Fibroblast of lung (primary cell): ENCODE data around the gene RASSF10. TPM values are rescaled to one million over a fixed set of nuclear protein-coding genes. Genes with fewer than 3 reads are reported as not detected.

ENCODE experiments used
- DNase-seq, 2 donors: peaks; one replicate each; pipeline versions ENCODE4 v3.0.0 to v3.0.0-alpha.2; 2010; ENCODE audit warnings: low read depth in 2 of 2
- H2AFZ ChIP-seq: 2 replicates; pipeline ENCODE4 v1.5.1; 2012; ENCODE audit warnings: low read length, control low read depth, inconsistent platforms
- H3K27ac ChIP-seq: 2 replicates; pipeline ENCODE4 v1.5.1; 2011; ENCODE audit warnings: low read length, control low read depth; ENCODE audit not compliant: insufficient read depth
- H3K27me3 ChIP-seq: 2 replicates; pipeline ENCODE4 v1.5.1; 2011; ENCODE audit warnings: mild to moderate bottlenecking, low read length; ENCODE audit not compliant: control insufficient read depth, insufficient read depth
- H3K36me3 ChIP-seq: 2 replicates; pipeline ENCODE4 v1.5.1; 2011; ENCODE audit warnings: low read length; ENCODE audit not compliant: control insufficient read depth, insufficient read depth
- H3K4me1 ChIP-seq: 2 replicates; pipeline ENCODE4 v1.5.1; 2011; ENCODE audit warnings: low read length; ENCODE audit not compliant: control insufficient read depth, insufficient read depth; ENCODE audit errors: extremely low read depth
- H3K4me2 ChIP-seq: 2 replicates; pipeline ENCODE4 v1.5.1; 2011; ENCODE audit warnings: low read length, control low read depth; ENCODE audit not compliant: insufficient read depth; ENCODE audit errors: extremely low read depth
- H3K4me3 ChIP-seq, 4 experiments: fragments of 200-600 bp in 1 of 4; sonication (generic) in 1 of 4; replicated peaks in 1 of 4; 2 replicates each; pipeline ENCODE4 v1.5.1; 2011 to 2016; ENCODE audit warnings: low read length in 4 of 4, low read depth in 3 of 4, mild to moderate bottlenecking in 3 of 4, control low read depth in 2 of 4, inconsistent platforms in 1 of 4, mixed read lengths in 1 of 4; ENCODE audit not compliant: insufficient read depth in 1 of 4; ENCODE audit errors: control extremely low read depth in 1 of 4
- H3K79me2 ChIP-seq: 2 replicates; pipeline ENCODE4 v1.5.1; 2012; ENCODE audit warnings: mild to moderate bottlenecking, low read length, inconsistent platforms; ENCODE audit not compliant: control insufficient read depth, insufficient read depth
- H3K9ac ChIP-seq: 2 replicates; pipeline ENCODE4 v1.5.1; 2011; ENCODE audit warnings: mild to moderate bottlenecking, low read length, control low read depth; ENCODE audit not compliant: insufficient read depth
- H3K9me3 ChIP-seq: 2 replicates; pipeline ENCODE4 v1.5.1; 2012; ENCODE audit warnings: low read depth, low read length; ENCODE audit not compliant: control insufficient read depth, insufficient read depth
- H4K20me1 ChIP-seq: 2 replicates; pipeline ENCODE4 v1.5.1; 2011; ENCODE audit warnings: low read length; ENCODE audit not compliant: control insufficient read depth, insufficient read depth; ENCODE audit errors: extremely low read depth
- CTCF ChIP-seq, 2 donors: IDR thresholded peaks in 1 of 2; conservative IDR thresholded peaks in 1 of 2; 1 replicate in 1 of 2; 2 replicates in 1 of 2; pipeline ENCODE4 v1.5.1; 2011 to 2012; ENCODE audit warnings: low read length in 2 of 2, control low read depth in 1 of 2, inconsistent platforms in 1 of 2, low read depth in 1 of 2, mild to moderate bottlenecking in 1 of 2
- EZH2 ChIP-seq: IDR thresholded peaks from 2 replicates; pipeline ENCODE4 v1.5.1; 2012; ENCODE audit warnings: low read length, control low read depth, mild to moderate bottlenecking; ENCODE audit errors: missing control alignments
- polyA plus RNA-seq, 2 donors: library from polyadenylated mRNA; depleted of rRNA in 1 of 2; stranded (reverse) in 1 of 2; unstranded in 1 of 2; fragments of >200 nt; gene quantifications; 2 replicates each; pipeline ENCODE4 v1.2.1, GENCODE V29; 2011 to 2012; ENCODE audit warnings: missing spikeins in 1 of 2
- total RNA-seq: library from RNA; depleted of rRNA; stranded (reverse); fragments of >200 nt; gene quantifications from 2 replicates; pipeline ENCODE4 v1.2.1, GENCODE V29; 2014

The RASSF10 gene
- total and polyA plus RNA-seq, 2 donors (not counting 1 experiment from before 2014, with no cell fraction given) = not detected

DNA sequence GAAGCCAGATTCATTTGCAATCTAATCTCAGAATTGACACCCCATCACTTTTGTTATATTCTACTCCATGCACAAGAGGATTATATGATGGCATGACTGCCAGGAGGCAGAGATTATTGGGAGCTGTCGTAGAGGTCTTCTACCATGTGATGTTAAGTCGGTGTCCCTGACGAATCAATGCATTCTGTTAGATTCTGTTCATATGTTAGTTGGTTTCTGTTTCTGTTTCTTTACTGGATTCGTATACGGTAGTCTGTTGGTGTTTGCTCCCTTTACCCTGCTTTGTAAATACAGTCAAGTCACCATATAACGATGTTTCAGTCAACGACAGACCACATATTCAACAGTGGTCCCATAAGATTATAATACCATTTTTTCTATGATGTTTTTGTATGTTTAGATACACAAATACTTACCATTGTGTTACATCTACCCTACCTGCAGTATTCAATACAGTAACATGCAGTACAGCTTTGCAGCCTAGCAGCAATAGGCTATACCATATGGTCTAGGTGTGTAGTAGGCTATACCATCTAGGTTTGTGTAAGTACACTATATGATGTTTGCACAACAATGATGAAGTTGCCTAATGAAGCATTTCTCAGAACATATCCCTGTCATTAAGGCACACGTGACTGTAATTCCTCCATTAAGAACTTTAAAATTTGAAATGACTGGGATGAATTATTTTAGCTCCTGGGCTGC is 22.8 kb upstream of the RASSF10 start:
- peak overlapping the region in 1 of 4 experiments; percentile 42 for H3K4me3 ChIP-seq
- peaks cover 22% of the 10 kb centered on the region for H3K27me3 ChIP-seq
- no peak overlapping the region for H3K27ac ChIP-seq
- no peaks in the 10 kb centered on the region for H3K9me3 ChIP-seq
- no peak overlapping the region for H2AFZ ChIP-seq
- no peaks in the 10 kb centered on the region for H3K79me2 ChIP-seq
- no peak for DNase-seq
- no peaks in the 10 kb centered on the region for H3K4me1 ChIP-seq
- H3K4me2 ChIP-seq = no peak overlapping the region
- H3K9ac ChIP-seq = no peak overlapping the region
- H3K36me3 ChIP-seq = no peaks in the 10 kb centered on the region
- TF ChIP-seq CTCF (conservative IDR thresholded peaks at IDR 0.05 in 1 of 2, IDR thresholded peaks at IDR 0.05 in 1 of 2; ENCODE audit: low read depth in 1 of 2, low read length in 2 of 2) = no peak
- no peak for TF ChIP-seq EZH2
- H4K20me1 ChIP-seq = no peaks in the 10 kb centered on the region

DNA sequence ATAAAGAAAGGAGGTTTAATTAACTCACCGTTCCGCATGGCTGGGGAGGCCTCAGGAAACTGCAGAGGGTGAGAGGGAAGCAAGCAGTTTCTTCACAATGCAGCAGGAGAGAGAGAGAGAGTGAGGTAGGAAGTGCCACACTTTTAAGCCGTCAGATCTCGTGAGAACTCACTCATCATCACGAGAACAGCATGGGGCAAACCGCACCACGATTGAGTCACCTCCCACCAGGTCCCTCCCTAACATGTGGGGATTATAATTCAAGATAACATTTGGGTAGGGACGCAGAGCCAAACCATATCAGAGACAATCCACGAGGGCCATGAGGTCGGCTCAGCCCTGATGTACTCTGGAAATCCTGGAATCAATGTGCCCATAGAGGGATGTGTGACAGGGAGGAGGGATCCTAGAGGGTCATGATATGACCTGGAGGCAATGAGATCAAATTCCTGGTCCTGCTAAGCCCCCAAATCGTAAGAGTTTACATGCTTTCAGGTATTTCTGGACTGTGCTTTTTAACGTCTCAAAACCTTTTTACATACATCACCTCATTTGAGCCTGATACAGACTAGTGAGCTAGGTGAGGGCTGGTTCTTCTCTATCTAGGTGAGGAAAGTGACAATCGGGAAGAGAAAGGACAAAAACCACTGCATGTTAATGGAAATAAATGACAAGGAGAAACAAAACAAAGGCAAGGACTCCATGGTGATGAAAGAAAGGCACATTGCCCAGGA is 19.5 kb upstream of the RASSF10 start:
- H3K9me3 ChIP-seq = no peaks in the 10 kb centered on the region
- H3K27me3 ChIP-seq = peaks cover 4% of the 10 kb centered on the region
- no peaks in the 10 kb centered on the region for H4K20me1 ChIP-seq
- H3K4me1 ChIP-seq = no peaks in the 10 kb centered on the region
- TF ChIP-seq EZH2 = no peak
- no peak for TF ChIP-seq CTCF (conservative IDR thresholded peaks at IDR 0.05 in 1 of 2, IDR thresholded peaks at IDR 0.05 in 1 of 2; ENCODE audit: low read depth in 1 of 2, low read length in 2 of 2)
- DNase-seq = peak in 1 of 2 donors; percentile 6
- no peaks in the 10 kb centered on the region for H3K79me2 ChIP-seq
- H3K36me3 ChIP-seq = no peaks in the 10 kb centered on the region
- no peak overlapping the region for H3K27ac ChIP-seq
- H3K4me2 ChIP-seq = no peak overlapping the region
- no peak overlapping the region for H3K9ac ChIP-seq
- H2AFZ ChIP-seq = no peak overlapping the region
- no peak overlapping the region for H3K4me3 ChIP-seq

- H3K36me3 ChIP-seq = no peaks in the 10 kb centered on the region
- H3K79me2 ChIP-seq = no peaks in the 10 kb centered on the region
- H3K9me3 ChIP-seq = no peaks in the 10 kb centered on the region
- DNase-seq = no peak
- H3K27me3 ChIP-seq = peaks cover 4% of the 10 kb centered on the region
- H3K4me1 ChIP-seq = no peaks in the 10 kb centered on the region
- no peak overlapping the region for H3K4me2 ChIP-seq
- H4K20me1 ChIP-seq = no peaks in the 10 kb centered on the region
- no peak overlapping the region for H3K27ac ChIP-seq
- TF ChIP-seq CTCF (conservative IDR thresholded peaks at IDR 0.05 in 1 of 2, IDR thresholded peaks at IDR 0.05 in 1 of 2; ENCODE audit: low read depth in 1 of 2, low read length in 2 of 2) (no peak), EZH2 (no peak)
- H3K4me3 ChIP-seq = no peak overlapping the region
- no peak overlapping the region for H3K9ac ChIP-seq
- H2AFZ ChIP-seq = no peak overlapping the region
These were observed 19.0 kb upstream of the RASSF10 start for GRCh38 chr11:12990162-12990480.
